Liver (tissue), 9 donors: ENCODE measurements around the gene INO80. TPM values are rescaled to one million over a fixed set of nuclear protein-coding genes. Genes with fewer than 3 reads are reported as not detected.

Experiments used
- DNase-seq: peaks from one replicate; pipeline ENCODE4 v3.0.0-alpha.2; 2017; ENCODE audit warnings: low spot score
- H3K27ac ChIP-seq, 2 donors: one replicate each; pipeline ENCODE4 v1.7.0; 2013; ENCODE audit warnings: inconsistent platforms in 2 of 2, low read length in 2 of 2, control low read depth in 1 of 2, low read depth in 1 of 2, mild to moderate bottlenecking in 1 of 2
- H3K27me3 ChIP-seq, 4 donors: one replicate each; pipeline versions ENCODE4 v1.6.1 to v1.7.0; 2013; ENCODE audit warnings: low read length in 3 of 4, inconsistent platforms in 1 of 4, mild to moderate bottlenecking in 1 of 4, moderate library complexity in 1 of 4; ENCODE audit not compliant: control insufficient read depth in 4 of 4, insufficient read depth in 4 of 4
- H3K36me3 ChIP-seq, 4 donors: one replicate each; pipeline versions ENCODE4 v1.6.1 to v1.7.0; 2013; ENCODE audit warnings: low read length in 3 of 4, mild to moderate bottlenecking in 3 of 4, low read depth in 1 of 4, moderate library complexity in 1 of 4; ENCODE audit not compliant: control insufficient read depth in 4 of 4, insufficient read depth in 3 of 4
- H3K4me1 ChIP-seq, 4 donors: one replicate each; pipeline versions ENCODE4 v1.6.1 to v1.7.0; 2013; ENCODE audit warnings: low read length in 3 of 4, mild to moderate bottlenecking in 3 of 4, moderate library complexity in 1 of 4; ENCODE audit not compliant: control insufficient read depth in 4 of 4, insufficient read depth in 4 of 4
- H3K4me3 ChIP-seq, 3 donors: one replicate each; pipeline versions ENCODE4 v1.6.1 to v1.7.0; 2013; ENCODE audit warnings: low read length in 3 of 3, control low read depth in 1 of 3, low read depth in 1 of 3, mild to moderate bottlenecking in 1 of 3
- H3K9ac ChIP-seq, 2 donors: one replicate each; pipeline ENCODE4 v1.7.0; 2013; ENCODE audit warnings: low read length in 2 of 2, mild to moderate bottlenecking in 2 of 2, moderate library complexity in 2 of 2, control low read depth in 1 of 2, low read depth in 1 of 2
- H3K9me3 ChIP-seq, 4 donors: one replicate each; pipeline versions ENCODE4 v1.6.1 to v1.7.0; 2013; ENCODE audit warnings: low read length in 3 of 4; ENCODE audit not compliant: control insufficient read depth in 4 of 4
- EGR1 ChIP-seq, 2 donors: IDR thresholded peaks; 2 replicates each; pipeline ENCODE4 v1.6.1; 2016 to 2018; ENCODE audit warnings: antibody characterized with exemption in 2 of 2, low read depth in 2 of 2
- FOXA1 ChIP-seq: IDR thresholded peaks from 2 replicates; pipeline ENCODE4 v1.6.1; 2016; ENCODE audit warnings: antibody characterized with exemption
- FOXA2 ChIP-seq: IDR thresholded peaks from 2 replicates; pipeline ENCODE4 v1.6.1; 2016; ENCODE audit warnings: antibody characterized with exemption
- GABPA ChIP-seq, 2 donors: IDR thresholded peaks in 1 of 2; conservative IDR thresholded peaks in 1 of 2; 2 replicates each; pipeline ENCODE4 v1.6.1; 2016; ENCODE audit warnings: antibody characterized with exemption in 2 of 2, mild to moderate bottlenecking in 1 of 2, moderate library complexity in 1 of 2
- HNF4A ChIP-seq, 2 donors: conservative IDR thresholded peaks; 2 replicates each; pipeline ENCODE4 v1.6.1; 2016; ENCODE audit warnings: antibody characterized with exemption in 2 of 2, mild to moderate bottlenecking in 2 of 2
- HNF4G ChIP-seq: IDR thresholded peaks from 2 replicates; pipeline ENCODE4 v1.6.1; 2016; ENCODE audit warnings: antibody characterized with exemption
- JUND ChIP-seq, 2 donors: IDR thresholded peaks; 2 replicates each; pipeline ENCODE4 v1.6.1; 2016; ENCODE audit warnings: antibody characterized with exemption in 2 of 2
- NR2F2 ChIP-seq: IDR thresholded peaks from 2 replicates; pipeline ENCODE4 v1.6.1; 2016; ENCODE audit warnings: antibody characterized with exemption
- RAD21 ChIP-seq, 2 donors: IDR thresholded peaks; 2 replicates each; pipeline ENCODE4 v1.6.1; 2016; ENCODE audit warnings: antibody characterized with exemption in 2 of 2, mild to moderate bottlenecking in 2 of 2
- RXRA ChIP-seq, 2 donors: IDR thresholded peaks; 2 replicates each; pipeline ENCODE4 v1.6.1; 2017 to 2018; ENCODE audit warnings: antibody characterized with exemption in 2 of 2, mild to moderate bottlenecking in 1 of 2
- SP1 ChIP-seq: IDR thresholded peaks from 2 replicates; pipeline ENCODE4 v1.6.1; 2018; ENCODE audit warnings: antibody characterized with exemption, mild to moderate bottlenecking
- TAF1 ChIP-seq: conservative IDR thresholded peaks from 2 replicates; pipeline ENCODE4 v1.6.1; 2016; ENCODE audit warnings: antibody characterized with exemption, mild to moderate bottlenecking
- WGBS: extraction: QIAGEN DNeasy Blood & Tissue Kit; methylation state at CpG from one replicate; pipeline ENCODE4 v1.1.7; 2013; 5-methylcytosine and 5-hydroxymethylcytosine counted together
- polyA plus RNA-seq, 2 donors: library from polyadenylated mRNA; stranded (reverse) in 1 of 2; unstranded in 1 of 2; fragments of 200-250 nt in 1 of 2; fragments of >200 nt in 1 of 2; fragmentation: Nextera tagmentation in 1 of 2; extraction: Ambion mirVana in 1 of 2; gene quantifications; one replicate each; pipeline versions ENCODE4 v1.2.1 to v1.2.3, GENCODE V29; 2013 to 2015
- total RNA-seq, 2 donors: library from RNA; depleted of rRNA; stranded (reverse); fragments of >200 nt; gene quantifications; one replicate each; pipeline ENCODE4 v1.2.3, GENCODE V29; 2014
- TF ChIP-seq, protein P1 (sequence below): fragments of 150-350 bp; IDR thresholded peaks from 2 replicates; pipeline ENCODE4 v1.5.1; 2017; ENCODE audit warnings: improper control_type of control experiment, low read depth, low read length; ENCODE audit not compliant: missing input control
- TF ChIP-seq, protein P2 (sequence below): IDR thresholded peaks from 2 replicates; pipeline ENCODE4 v1.6.1; 2016; ENCODE audit warnings: antibody characterized with exemption
- TF ChIP-seq, protein P3 (sequence below): IDR thresholded peaks from 2 replicates; pipeline ENCODE4 v1.6.1; 2016; ENCODE audit warnings: antibody characterized with exemption
- donor health status: healthy.
- donor health status: healthy.
- donor health status: healthy.
- donor health status: healthy.
- donor health status: healthy.

The INO80 gene
- total and polyA plus RNA-seq, 4 donors, result 3.2 to 19.7 (median 9.4) TPM

- no peak overlapping the region for H3K9ac ChIP-seq
- no peak overlapping the region for H3K4me3 ChIP-seq
- TF ChIP-seq, protein P1, sequence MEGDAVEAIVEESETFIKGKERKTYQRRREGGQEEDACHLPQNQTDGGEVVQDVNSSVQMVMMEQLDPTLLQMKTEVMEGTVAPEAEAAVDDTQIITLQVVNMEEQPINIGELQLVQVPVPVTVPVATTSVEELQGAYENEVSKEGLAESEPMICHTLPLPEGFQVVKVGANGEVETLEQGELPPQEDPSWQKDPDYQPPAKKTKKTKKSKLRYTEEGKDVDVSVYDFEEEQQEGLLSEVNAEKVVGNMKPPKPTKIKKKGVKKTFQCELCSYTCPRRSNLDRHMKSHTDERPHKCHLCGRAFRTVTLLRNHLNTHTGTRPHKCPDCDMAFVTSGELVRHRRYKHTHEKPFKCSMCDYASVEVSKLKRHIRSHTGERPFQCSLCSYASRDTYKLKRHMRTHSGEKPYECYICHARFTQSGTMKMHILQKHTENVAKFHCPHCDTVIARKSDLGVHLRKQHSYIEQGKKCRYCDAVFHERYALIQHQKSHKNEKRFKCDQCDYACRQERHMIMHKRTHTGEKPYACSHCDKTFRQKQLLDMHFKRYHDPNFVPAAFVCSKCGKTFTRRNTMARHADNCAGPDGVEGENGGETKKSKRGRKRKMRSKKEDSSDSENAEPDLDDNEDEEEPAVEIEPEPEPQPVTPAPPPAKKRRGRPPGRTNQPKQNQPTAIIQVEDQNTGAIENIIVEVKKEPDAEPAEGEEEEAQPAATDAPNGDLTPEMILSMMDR, result no peak
- peak in 1 of 2 donors; percentile 16 for TF ChIP-seq RXRA (IDR thresholded peaks at IDR 0.05)
- no peaks in the 10 kb centered on the region for H3K9me3 ChIP-seq
- no peaks in the 10 kb centered on the region for H3K27me3 ChIP-seq
- peaks cover 12 to 23% (median 19%) of the 10 kb centered on the region in 4 donors for H3K36me3 ChIP-seq
- WGBS, result 81% methylated on average over 4 of the region's 4 CpGs
- H3K27ac ChIP-seq, result no peak overlapping the region
- no peak for DNase-seq
- H3K4me1 ChIP-seq, result no peaks in the 10 kb centered on the region
Measured at GRCh38 chr15:41024131-41024530, 91.9 kb downstream of the INO80 start.

DNA sequence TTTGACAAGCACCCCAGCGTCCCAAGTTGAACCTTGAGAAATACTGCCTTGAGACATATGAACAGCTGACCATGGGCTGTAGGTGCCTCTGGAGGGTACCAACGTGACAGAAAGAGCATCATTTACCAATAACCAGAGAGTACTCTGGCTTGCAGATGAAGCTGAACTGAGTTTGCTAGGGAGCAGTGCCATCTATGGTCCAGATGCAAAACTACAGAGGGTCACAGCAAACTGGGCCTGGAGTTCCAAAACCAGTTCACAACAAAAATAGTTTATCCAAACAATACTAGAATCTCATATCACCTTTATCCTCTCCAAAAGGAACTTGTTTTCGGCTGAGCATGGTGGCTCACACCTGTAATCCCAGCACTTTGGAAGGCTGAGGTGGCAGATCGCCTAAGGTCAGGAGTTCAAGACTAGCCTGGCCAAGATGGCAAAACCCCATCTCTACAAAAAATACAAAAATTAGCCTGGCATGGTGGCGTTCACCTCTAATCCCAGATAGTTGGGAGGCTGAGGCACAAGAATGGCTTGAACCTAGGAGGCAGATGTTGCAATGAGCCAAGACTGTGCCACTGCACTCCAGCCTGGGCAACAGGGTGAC is 93.5 kb downstream of the INO80 start:
- DNase-seq, result peak; percentile 37
- no peaks in the 10 kb centered on the region for H3K4me1 ChIP-seq
- no peak overlapping the region for H3K9ac ChIP-seq
- 59% methylated on average over 5 of the region's 5 CpGs for WGBS
- no peak overlapping the region for H3K27ac ChIP-seq
- H3K36me3 ChIP-seq, result peaks cover 10 to 31% (median 23%) of the 10 kb centered on the region in 4 donors
- no peaks in the 10 kb centered on the region for H3K9me3 ChIP-seq
- no peaks in the 10 kb centered on the region for H3K27me3 ChIP-seq
- H3K4me3 ChIP-seq, result no peak overlapping the region
- TF ChIP-seq JUND (IDR thresholded peaks at IDR 0.05) (no peak), HNF4A (conservative IDR thresholded peaks at IDR 0.05) (no peak), RAD21 (IDR thresholded peaks at IDR 0.05) (peak; percentile 87 to 92), NR2F2 (no peak), EGR1 (IDR thresholded peaks at IDR 0.05; ENCODE audit: low read depth in 2 of 2) (no peak), GABPA (IDR thresholded peaks at IDR 0.05 in 1 of 2, conservative IDR thresholded peaks at IDR 0.05 in 1 of 2) (no peak), FOXA2 (no peak), RXRA (IDR thresholded peaks at IDR 0.05) (no peak), TAF1 (no peak), SP1 (no peak), HNF4G (no peak), FOXA1 (no peak)
- TF ChIP-seq, protein P2, sequence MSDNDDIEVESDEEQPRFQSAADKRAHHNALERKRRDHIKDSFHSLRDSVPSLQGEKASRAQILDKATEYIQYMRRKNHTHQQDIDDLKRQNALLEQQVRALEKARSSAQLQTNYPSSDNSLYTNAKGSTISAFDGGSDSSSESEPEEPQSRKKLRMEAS, result no peak
- TF ChIP-seq, protein P1, result peak; percentile 72
- TF ChIP-seq, protein P3, sequence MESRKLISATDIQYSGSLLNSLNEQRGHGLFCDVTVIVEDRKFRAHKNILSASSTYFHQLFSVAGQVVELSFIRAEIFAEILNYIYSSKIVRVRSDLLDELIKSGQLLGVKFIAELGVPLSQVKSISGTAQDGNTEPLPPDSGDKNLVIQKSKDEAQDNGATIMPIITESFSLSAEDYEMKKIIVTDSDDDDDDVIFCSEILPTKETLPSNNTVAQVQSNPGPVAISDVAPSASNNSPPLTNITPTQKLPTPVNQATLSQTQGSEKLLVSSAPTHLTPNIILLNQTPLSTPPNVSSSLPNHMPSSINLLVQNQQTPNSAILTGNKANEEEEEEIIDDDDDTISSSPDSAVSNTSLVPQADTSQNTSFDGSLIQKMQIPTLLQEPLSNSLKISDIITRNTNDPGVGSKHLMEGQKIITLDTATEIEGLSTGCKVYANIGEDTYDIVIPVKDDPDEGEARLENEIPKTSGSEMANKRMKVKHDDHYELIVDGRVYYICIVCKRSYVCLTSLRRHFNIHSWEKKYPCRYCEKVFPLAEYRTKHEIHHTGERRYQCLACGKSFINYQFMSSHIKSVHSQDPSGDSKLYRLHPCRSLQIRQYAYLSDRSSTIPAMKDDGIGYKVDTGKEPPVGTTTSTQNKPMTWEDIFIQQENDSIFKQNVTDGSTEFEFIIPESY, result no peak
